Bone marrow (tissue), 2 donors: ENCODE measurements around the gene ZNF33A.
"Not testable (repeated sequence)": the region's sequence is repeated elsewhere in the genome, so short reads cannot be mapped to it uniquely, and the experiment has no call there.

Experiments
- DNase-seq, 2 donors: peaks; one replicate each; lab custom pipeline; 2025; lab: John Stamatoyannopoulos, UW

Gene ZNF33A

GRCh38 chr10:38045129-38045528, 34.7 kb downstream of the ZNF33A start:
- no peak for DNase-seq

GRCh38 chr10:38047666-38048065, 37.2 kb downstream of the ZNF33A start:
- no peak for DNase-seq

GRCh38 chr10:38050212-38050611, 39.7 kb downstream of the ZNF33A start:
- no peak for DNase-seq

GRCh38 chr10:38054361-38054797, 43.9 kb downstream of the ZNF33A start:
- DNase-seq, result no peak

DNA sequence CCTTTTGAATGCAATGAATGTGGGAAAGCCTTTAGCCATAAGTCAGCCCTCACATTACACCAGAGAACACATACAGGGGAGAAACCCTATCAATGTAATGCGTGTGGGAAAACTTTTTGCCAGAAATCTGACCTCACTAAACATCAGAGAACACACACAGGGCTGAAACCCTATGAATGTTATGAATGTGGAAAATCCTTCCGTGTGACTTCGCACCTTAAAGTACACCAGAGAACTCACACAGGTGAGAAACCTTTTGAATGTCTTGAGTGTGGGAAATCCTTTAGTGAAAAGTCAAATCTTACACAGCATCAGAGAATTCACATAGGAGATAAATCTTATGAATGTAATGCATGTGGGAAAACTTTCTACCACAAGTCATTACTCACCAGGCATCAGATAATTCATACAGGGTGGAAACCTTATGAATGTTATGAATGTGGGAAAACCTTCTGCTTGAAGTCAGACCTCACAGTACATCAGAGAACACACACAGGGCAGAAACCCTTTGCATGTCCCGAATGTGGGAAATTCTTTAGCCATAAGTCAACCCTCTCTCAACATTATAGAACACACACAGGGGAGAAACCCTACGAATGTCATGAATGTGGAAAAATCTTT, 44.9 kb downstream of the ZNF33A start:
- not testable (repeated sequence) for DNase-seq

GRCh38 chr10:38069663-38070062, 59.2 kb downstream of the ZNF33A start:
- DNase-seq, result not testable (repeated sequence)

DNA sequence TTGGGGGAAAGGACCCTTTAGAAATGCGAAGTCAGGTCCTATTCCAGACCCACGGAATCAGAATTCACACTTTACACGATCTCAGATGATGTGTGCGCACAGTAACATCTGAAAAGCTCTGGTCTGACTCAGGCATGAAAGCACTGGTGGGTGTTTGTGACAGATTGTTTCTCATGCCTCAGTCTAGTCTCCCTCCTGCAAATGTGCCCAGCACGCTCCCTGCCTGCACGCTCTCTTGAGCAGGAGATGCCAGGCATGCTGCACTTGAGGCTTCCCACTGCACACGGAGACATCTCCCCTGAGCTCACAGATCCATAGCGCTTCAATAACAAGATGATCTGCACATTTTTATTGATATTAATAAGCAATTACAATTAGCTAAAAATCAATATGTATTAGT, 60.0 kb downstream of the ZNF33A start:
- DNase-seq, result no peak

DNA sequence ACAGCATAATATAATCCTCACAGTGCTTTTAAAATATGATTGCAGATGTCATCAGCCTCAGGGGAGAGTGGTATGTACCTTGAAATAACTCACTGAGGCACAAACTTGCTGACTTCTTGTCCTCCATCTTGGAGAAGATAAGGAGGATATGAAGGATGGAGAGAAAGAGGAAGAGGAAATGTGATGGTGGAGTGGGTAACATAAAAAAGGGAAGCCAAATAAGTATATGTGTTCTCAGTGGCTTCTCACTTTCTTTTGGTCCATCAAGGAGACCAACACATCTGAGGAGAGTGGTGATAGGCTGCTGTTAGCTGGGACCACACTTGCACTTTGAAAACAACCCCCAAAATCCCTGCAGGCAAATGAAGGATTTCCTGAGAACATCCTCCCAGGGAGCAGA, 62.1 kb downstream of the ZNF33A start:
- DNase-seq, result no peak

DNA sequence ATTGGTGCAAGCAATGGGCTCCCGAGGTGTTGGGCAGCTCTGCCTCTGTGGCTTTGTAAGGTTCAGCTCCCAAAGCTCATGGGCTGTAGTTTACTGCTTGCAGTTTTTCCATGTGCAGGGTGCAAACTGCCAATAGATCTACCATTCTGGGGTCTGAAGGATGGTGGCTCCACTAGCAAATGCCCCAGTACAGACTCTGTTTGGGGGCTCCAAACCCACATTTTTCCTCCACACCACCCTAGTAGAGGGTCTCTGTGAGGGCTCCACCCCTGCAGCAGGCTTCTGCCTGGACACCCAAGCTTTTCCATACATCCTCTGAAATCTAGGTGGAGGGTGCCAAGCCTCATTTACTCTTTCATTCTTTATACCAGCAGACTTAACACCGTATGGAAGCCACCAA, 66.2 kb downstream of the ZNF33A start:
- DNase-seq, result no peak

- not testable (repeated sequence) for DNase-seq
Observed at GRCh38 chr10:38093318-38093717, 82.8 kb downstream of the ZNF33A start.

DNA sequence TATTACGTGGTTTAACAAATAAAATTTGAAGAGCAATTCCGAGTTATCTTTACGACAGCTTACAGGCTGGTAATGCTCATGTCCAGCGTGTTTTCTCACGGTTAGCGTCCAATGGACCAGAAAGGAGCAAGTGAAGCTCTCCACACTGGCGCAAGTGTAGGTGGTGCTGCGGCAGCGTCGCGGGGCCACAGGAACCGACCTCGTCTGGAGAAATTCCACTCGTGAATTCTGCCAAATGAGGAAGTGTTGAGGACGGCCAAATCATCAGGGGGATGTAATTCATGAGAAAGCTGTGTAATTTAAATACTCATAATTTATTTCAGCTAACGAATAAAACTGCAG, 83.3 kb downstream of the ZNF33A start:
- DNase-seq, result no peak

GRCh38 chr10:38094158-38094926, 83.9 kb downstream of the ZNF33A start, which contains the start of gene ZNF37A:
Gene ZNF37A, plus strand, starts transcription at chr10:38094337. Its CDS starts 2,281 bp downstream, at chr10:38096618.
- peak; percentile 56 to 96 for DNase-seq

DNA sequence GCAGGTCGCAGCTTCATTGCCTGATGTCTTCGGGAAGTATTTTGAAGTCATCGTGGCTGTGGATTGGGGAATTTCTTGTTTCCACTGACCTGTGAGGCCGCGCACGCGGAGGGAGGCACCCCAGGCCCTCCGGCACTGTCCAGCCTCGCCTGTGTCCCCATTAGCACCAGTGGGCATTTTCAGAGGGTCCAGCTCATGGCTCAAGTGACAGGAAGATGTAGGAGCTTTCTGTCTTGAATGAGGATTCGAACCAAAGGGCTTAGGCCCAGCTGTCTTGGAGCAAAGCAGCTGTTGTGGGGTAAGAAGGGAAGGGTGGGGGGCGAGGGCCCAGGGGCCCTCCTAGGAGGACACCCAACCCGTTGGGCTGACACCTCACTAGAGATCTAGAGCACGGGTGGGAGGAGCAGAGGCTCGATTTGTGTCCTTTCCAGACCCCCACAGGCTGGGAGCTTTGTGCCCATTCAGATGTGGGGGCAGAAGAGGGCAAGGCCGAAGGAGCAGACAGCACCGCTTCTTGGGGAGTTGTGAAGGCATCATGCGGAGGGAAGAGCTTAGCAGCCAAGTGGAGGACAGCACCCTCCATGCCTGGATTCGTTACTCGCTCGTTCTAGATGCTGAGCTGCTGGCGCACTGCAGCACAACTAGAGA, 84.6 kb downstream of the ZNF33A start:
- no peak for DNase-seq

DNA sequence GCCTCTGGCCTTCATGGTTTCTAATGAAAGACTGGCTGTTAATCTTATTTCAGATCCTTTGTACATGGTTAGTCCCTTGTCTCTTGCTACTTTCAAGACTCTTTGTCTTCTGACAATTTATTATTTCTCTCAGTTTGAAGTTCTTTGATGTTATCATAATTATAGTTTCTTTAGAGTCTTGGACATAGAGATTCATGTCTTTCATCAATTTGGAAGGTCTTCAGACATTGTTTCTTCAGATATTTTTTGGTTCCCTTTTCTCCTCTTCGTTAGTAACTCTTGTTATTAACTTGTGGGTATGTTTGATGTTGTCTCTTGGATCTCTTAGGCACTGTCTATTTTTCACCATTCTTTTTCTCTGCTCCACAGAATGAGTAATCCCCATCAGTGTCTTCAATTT, 92.4 kb downstream of the ZNF33A start:
- DNase-seq, result no peak

DNA sequence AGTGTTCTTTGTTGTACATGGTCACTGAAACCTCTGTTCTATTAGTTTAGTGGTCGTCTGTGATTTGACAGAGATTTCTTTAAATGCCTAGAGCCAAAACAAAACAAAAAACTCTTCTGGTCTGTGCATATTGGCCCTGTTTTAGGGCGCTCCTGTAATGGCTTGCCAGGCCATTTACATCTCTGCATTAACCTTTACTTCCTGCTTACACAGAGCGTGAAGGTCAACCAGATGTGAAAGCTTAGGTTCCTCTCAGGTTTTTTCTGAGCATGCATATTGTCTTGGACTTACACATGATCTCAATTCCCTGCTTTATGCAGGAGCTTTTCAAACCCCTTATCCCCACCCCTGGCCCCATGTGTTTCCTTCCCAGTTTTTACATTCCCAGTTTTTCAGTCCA, 93.3 kb downstream of the ZNF33A start:
- DNase-seq, result no peak

DNA sequence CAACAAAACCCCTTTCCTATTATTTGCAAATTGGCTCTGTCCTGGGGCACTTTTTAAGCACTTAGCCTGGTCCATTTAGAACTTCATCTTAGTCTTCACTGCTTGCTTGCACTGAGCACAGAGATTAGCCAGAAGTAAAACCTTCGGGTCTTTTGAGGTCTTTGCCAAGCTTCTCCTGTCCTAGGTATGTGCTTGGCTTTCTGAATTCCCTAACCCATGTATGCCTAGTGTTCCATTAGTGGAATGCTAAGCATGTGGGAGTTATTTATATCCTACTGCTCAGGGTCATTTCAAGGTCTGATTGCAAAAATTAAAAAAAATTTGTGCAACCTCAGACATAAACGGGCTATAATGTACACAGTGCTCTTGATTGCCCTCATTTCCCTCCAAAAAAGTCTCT, 101.7 kb downstream of the ZNF33A start:
- DNase-seq, result no peak
